DOHH2 (cell line): ENCODE measurements around the gene PHAF1.

ENCODE experiments used
- H3F3A ChIP-seq: fragments of 200-600 bp; sonication (generic), shearing (Covaris generic); 2 replicates; pipeline ENCODE4 v1.6.0; 2016; ENCODE audit warnings: antibody characterized with exemption, mild to moderate bottlenecking; ENCODE audit not compliant: control insufficient read depth, insufficient read depth
- H3K27ac ChIP-seq: fragments of 200-600 bp; sonication (generic); 2 replicates; pipeline ENCODE4 v1.5.1; 2014; ENCODE audit warnings: low read depth, mild to moderate bottlenecking, low read length, moderate library complexity
- H3K27me3 ChIP-seq: fragments of 200-600 bp; sonication (generic); 2 replicates; pipeline ENCODE4 v1.6.1; 2014; ENCODE audit warnings: mild to moderate bottlenecking, low read length, mixed read lengths; ENCODE audit not compliant: control insufficient read depth
- H3K36me3 ChIP-seq: fragments of 200-600 bp; sonication (generic); 2 replicates; pipeline ENCODE4 v1.6.1; 2014; ENCODE audit warnings: mild to moderate bottlenecking, low read length, moderate library complexity, mixed read lengths; ENCODE audit not compliant: control insufficient read depth
- H3K4me1 ChIP-seq: fragments of 200-600 bp; sonication (generic); 2 replicates; pipeline ENCODE4 v1.6.1; 2014; ENCODE audit warnings: mild to moderate bottlenecking, low read length, mixed read lengths; ENCODE audit not compliant: control insufficient read depth
- H3K4me2 ChIP-seq: fragments of 200-600 bp; sonication (generic); 2 replicates; pipeline ENCODE4 v1.6.0; 2014; ENCODE audit warnings: mild to moderate bottlenecking, low read length, moderate library complexity
- H3K4me3 ChIP-seq: fragments of 200-600 bp; sonication (generic); 2 replicates; pipeline ENCODE4 v1.5.1; 2014; ENCODE audit warnings: mild to moderate bottlenecking, low read length, mixed read lengths
- H3K79me2 ChIP-seq: fragments of 200-600 bp; sonication (generic); 2 replicates; pipeline ENCODE4 v1.6.1; 2014; ENCODE audit warnings: mild to moderate bottlenecking, low read length, mixed read lengths; ENCODE audit not compliant: control insufficient read depth
- H3K9me2 ChIP-seq: fragments of 200-600 bp; sonication (generic); replicated peaks from 2 replicates; pipeline ENCODE4 v1.6.1; 2014; ENCODE audit warnings: mild to moderate bottlenecking, low read length, mixed read lengths; ENCODE audit not compliant: control insufficient read depth
- H3K9me3 ChIP-seq: fragments of 200-600 bp; sonication (generic); 2 replicates; pipeline ENCODE4 v1.6.1; 2014; ENCODE audit warnings: antibody characterized with exemption, low read length, mixed read lengths; ENCODE audit not compliant: control insufficient read depth, insufficient read depth
- H4K20me1 ChIP-seq: fragments of 200-600 bp; sonication (generic); 2 replicates; pipeline ENCODE4 v1.6.0; 2014; ENCODE audit warnings: low read depth, mild to moderate bottlenecking, antibody characterized with exemption, low read length, moderate library complexity; ENCODE audit not compliant: control insufficient read depth, insufficient read depth
- EZH2phosphoT487 ChIP-seq: fragments of 200-600 bp; sonication (generic); IDR thresholded peaks from 2 replicates; pipeline ENCODE4 v1.6.1; 2017; ENCODE audit warnings: borderline replicate concordance, mild to moderate bottlenecking, antibody characterized with exemption, low read length, moderate library complexity, mixed read lengths
- TF ChIP-seq, protein P1 (sequence below): fragments of 200-600 bp; sonication (generic); IDR thresholded peaks from one replicate; pipeline ENCODE4 v1.5.1; 2014; ENCODE audit warnings: antibody characterized with exemption, mild to moderate bottlenecking, low read depth, low read length; ENCODE audit not compliant: poor library complexity, severe bottlenecking

PHAF1 gene

DNA sequence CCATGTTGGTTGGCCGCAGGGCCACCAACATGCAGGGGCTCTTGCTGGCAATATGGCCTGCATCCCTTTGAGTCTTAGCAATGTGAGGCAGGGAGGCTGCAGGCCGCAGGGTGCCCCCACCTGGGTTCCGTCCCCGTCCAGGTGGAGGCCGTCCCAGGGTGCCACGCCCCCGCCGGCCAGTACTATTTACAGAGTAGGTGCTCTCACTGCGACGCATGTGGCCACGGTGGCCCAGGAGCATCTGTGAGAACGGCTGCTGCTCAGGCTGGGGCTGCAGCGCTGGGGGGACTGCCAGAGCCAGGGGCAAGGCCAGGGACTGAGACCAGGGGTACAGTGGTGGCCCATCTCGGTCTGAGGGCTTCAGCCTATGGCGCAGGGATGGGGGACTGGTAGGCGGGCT lies 70.4 kb downstream of the PHAF1 start:
- peaks cover 7% of the 10 kb centered on the region; the same call in 1 of the 2 replicates for H4K20me1 ChIP-seq
- TF ChIP-seq, protein P1, sequence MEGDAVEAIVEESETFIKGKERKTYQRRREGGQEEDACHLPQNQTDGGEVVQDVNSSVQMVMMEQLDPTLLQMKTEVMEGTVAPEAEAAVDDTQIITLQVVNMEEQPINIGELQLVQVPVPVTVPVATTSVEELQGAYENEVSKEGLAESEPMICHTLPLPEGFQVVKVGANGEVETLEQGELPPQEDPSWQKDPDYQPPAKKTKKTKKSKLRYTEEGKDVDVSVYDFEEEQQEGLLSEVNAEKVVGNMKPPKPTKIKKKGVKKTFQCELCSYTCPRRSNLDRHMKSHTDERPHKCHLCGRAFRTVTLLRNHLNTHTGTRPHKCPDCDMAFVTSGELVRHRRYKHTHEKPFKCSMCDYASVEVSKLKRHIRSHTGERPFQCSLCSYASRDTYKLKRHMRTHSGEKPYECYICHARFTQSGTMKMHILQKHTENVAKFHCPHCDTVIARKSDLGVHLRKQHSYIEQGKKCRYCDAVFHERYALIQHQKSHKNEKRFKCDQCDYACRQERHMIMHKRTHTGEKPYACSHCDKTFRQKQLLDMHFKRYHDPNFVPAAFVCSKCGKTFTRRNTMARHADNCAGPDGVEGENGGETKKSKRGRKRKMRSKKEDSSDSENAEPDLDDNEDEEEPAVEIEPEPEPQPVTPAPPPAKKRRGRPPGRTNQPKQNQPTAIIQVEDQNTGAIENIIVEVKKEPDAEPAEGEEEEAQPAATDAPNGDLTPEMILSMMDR: no peak
- no peak for TF ChIP-seq EZH2phosphoT487
- peaks cover 33% of the 10 kb centered on the region for H3K4me1 ChIP-seq
- H3K27ac ChIP-seq: no peak overlapping the region
- no peaks in the 10 kb centered on the region for H3K9me2 ChIP-seq
- no peaks in the 10 kb centered on the region; the same call in 1 of the 2 replicates for H3F3A ChIP-seq
- peaks cover 30% of the 10 kb centered on the region for H3K27me3 ChIP-seq
- H3K36me3 ChIP-seq: no peaks in the 10 kb centered on the region
- H3K79me2 ChIP-seq: 0 out of 2 replicates have a peak, but pooled peaks cover 8% of the 10 kb centered on the region
- H3K4me2 ChIP-seq: no peak overlapping the region
- no peaks in the 10 kb centered on the region for H3K9me3 ChIP-seq
- H3K4me3 ChIP-seq: no peak overlapping the region

GRCh38 chr16:67181346-67181745 lies 71.6 kb downstream of the PHAF1 start:
- Histone ChIP-seq H3K4me3 (no peak overlapping the region), H3K4me2 (no peak overlapping the region), H3K9me3 (no peaks in the 10 kb centered on the region), H3K4me1 (peaks cover 39% of the 10 kb centered on the region), H3F3A (no peaks in the 10 kb centered on the region), H3K36me3 (no peaks in the 10 kb centered on the region), H3K27me3 (peaks cover 37% of the 10 kb centered on the region), H3K27ac (no peak overlapping the region), H3K79me2 (0 out of 2 replicates have a peak, but pooled peaks cover 8% of the 10 kb centered on the region), H3K9me2 (no peaks in the 10 kb centered on the region), H4K20me1 (peaks cover 7% of the 10 kb centered on the region; the same call in 1 of the 2 replicates)
- TF ChIP-seq EZH2phosphoT487: no peak
- TF ChIP-seq, protein P1: no peak

GRCh38 chr16:67182288-67182687 lies 72.5 kb downstream of the PHAF1 start:
- H3K27ac ChIP-seq: no peak overlapping the region
- no peaks in the 10 kb centered on the region for H3K9me3 ChIP-seq
- peak overlapping the region; percentile 88 for H3K4me3 ChIP-seq
- H3K9me2 ChIP-seq: no peaks in the 10 kb centered on the region
- H4K20me1 ChIP-seq: peaks cover 7% of the 10 kb centered on the region; the same call in 1 of the 2 replicates
- H3K36me3 ChIP-seq: no peaks in the 10 kb centered on the region
- peaks cover 37% of the 10 kb centered on the region for H3K27me3 ChIP-seq
- H3K79me2 ChIP-seq: 0 out of 2 replicates have a peak, but pooled peaks cover 8% of the 10 kb centered on the region
- no peaks in the 10 kb centered on the region for H3F3A ChIP-seq
- peak overlapping the region; percentile 98 for H3K4me2 ChIP-seq
- peaks cover 39% of the 10 kb centered on the region for H3K4me1 ChIP-seq
- TF ChIP-seq, protein P1: no peak
- TF ChIP-seq EZH2phosphoT487: no peak

GRCh38 chr16:67183284-67183626 lies 73.5 kb downstream of the PHAF1 start:
- Histone ChIP-seq H3K4me2 (peak overlapping the region; percentile 98), H3K4me1 (peaks cover 36% of the 10 kb centered on the region), H3K79me2 (0 out of 2 replicates have a peak, but pooled peaks cover 8% of the 10 kb centered on the region), H3K36me3 (no peaks in the 10 kb centered on the region), H3F3A (no peaks in the 10 kb centered on the region), H3K9me2 (no peaks in the 10 kb centered on the region), H3K27me3 (peaks cover 30% of the 10 kb centered on the region), H3K27ac (no peak overlapping the region; the same call in 1 of the 2 replicates), H3K4me3 (peak overlapping the region; percentile 88), H3K9me3 (no peaks in the 10 kb centered on the region), H4K20me1 (peaks cover 7% of the 10 kb centered on the region; the same call in 1 of the 2 replicates)
- TF ChIP-seq, protein P1: no peak
- no peak for TF ChIP-seq EZH2phosphoT487
